SK-N-SH (cell line): ENCODE measurements around the gene CRB2. TPM values are rescaled to one million over a fixed set of nuclear protein-coding genes. Genes with fewer than 3 reads are reported as not detected.

Experiments
- CTCF ChIA-PET: fragments of 300-600, 350-600 bp; formaldehyde crosslinking; extraction: SDS; loops from one replicate; lab custom pipeline; 2021; lab: Yijun Ruan, JAX
- POLR2A ChIA-PET: fragments of 350-600 bp; sonication (Branson Sonifier 250); formaldehyde crosslinking; extraction: SDS; loops from one replicate; lab custom pipeline; 2020; ENCODE audit warnings: antibody characterized with exemption, inconsistent platforms; lab: Yijun Ruan, JAX
- DNase-seq: peaks from one replicate; pipeline ENCODE4 v3.0.0; 2012
- H2AFZ ChIP-seq: fragments of 200-600 bp; sonication (generic); 2 replicates; pipeline ENCODE4 v1.8.1; 2016; ENCODE audit warnings: antibody characterized with exemption, mild to moderate bottlenecking, low read depth
- H3F3A ChIP-seq: fragments of 200-600 bp; sonication (generic); replicated peaks from 2 replicates; pipeline ENCODE3; 2016; ENCODE audit warnings: antibody characterized with exemption, mild to moderate bottlenecking; ENCODE audit not compliant: insufficient read depth
- H3K27ac ChIP-seq, 2 experiments: fragments of 200-500 bp in 1 of 2; fragments of 200-600 bp in 1 of 2; sonication (Bioruptor generic) in 1 of 2; sonication (generic), shearing (Covaris generic) in 1 of 2; 2 replicates each; pipeline versions ENCODE4 v1.5.1 to v1.6.1; 2014 to 2016; ENCODE audit warnings: low read depth in 2 of 2, inconsistent platforms in 1 of 2, low read length in 1 of 2, mild to moderate bottlenecking in 1 of 2, mixed read lengths in 1 of 2
- H3K27me3 ChIP-seq: fragments of 200-600 bp; sonication (generic), shearing (Covaris generic); 2 replicates; pipeline ENCODE4 v1.6.1; 2016; ENCODE audit warnings: mixed run types; ENCODE audit not compliant: insufficient read depth
- H3K36me3 ChIP-seq, 2 experiments: fragments of 200-500 bp in 1 of 2; fragments of 200-600 bp in 1 of 2; sonication (Bioruptor generic) in 1 of 2; sonication (generic) in 1 of 2; replicated peaks in 1 of 2; 2 replicates each; pipeline versions ENCODE3 to v1.5.1; 2014 to 2016; ENCODE audit warnings: low read length in 1 of 2, mild to moderate bottlenecking in 1 of 2; ENCODE audit not compliant: insufficient read depth in 2 of 2, control insufficient read depth in 1 of 2
- H3K4me1 ChIP-seq, 2 experiments: fragments of 200-500 bp in 1 of 2; fragments of 200-600 bp in 1 of 2; sonication (Bioruptor generic) in 1 of 2; sonication (generic), shearing (Covaris generic) in 1 of 2; 2 replicates each; pipeline versions ENCODE4 v1.5.1 to v1.6.1; 2014 to 2016; ENCODE audit warnings: low read depth in 1 of 2, low read length in 1 of 2, mixed run types in 1 of 2; ENCODE audit not compliant: insufficient read depth in 2 of 2, control insufficient read depth in 1 of 2
- H3K4me2 ChIP-seq: fragments of 200-600 bp; sonication (generic), shearing (Covaris generic); 2 replicates; pipeline ENCODE4 v1.6.1; 2017; ENCODE audit warnings: mixed run types
- H3K4me3 ChIP-seq, 2 experiments: fragments of 200-500 bp in 1 of 2; fragments of 200-600 bp in 1 of 2; sonication (Bioruptor generic) in 1 of 2; sonication (generic), shearing (Covaris generic) in 1 of 2; 2 replicates each; pipeline versions ENCODE4 v1.5.1 to v1.8.1; 2014 to 2016; ENCODE audit warnings: low read depth in 2 of 2, inconsistent platforms in 1 of 2, low read length in 1 of 2, mild to moderate bottlenecking in 1 of 2, mixed read lengths in 1 of 2, moderate library complexity in 1 of 2
- H3K79me2 ChIP-seq: fragments of 200-600 bp; sonication (generic); 2 replicates; pipeline ENCODE4 v1.8.1; 2017; ENCODE audit warnings: mild to moderate bottlenecking; ENCODE audit not compliant: insufficient read depth
- H3K9ac ChIP-seq: fragments of 200-600 bp; sonication (generic); 2 replicates; pipeline ENCODE4 v1.6.1; 2017; ENCODE audit warnings: mixed run types
- H3K9me2 ChIP-seq: fragments of 200-600 bp; sonication (generic); 2 replicates; pipeline ENCODE4 v1.6.1; 2017; ENCODE audit warnings: mixed run types
- H3K9me3 ChIP-seq: fragments of 200-600 bp; sonication (generic); 2 replicates; pipeline ENCODE4 v1.6.1; 2017; ENCODE audit warnings: mixed run types, mild to moderate bottlenecking, moderate library complexity
- H4K20me1 ChIP-seq: fragments of 200-600 bp; sonication (generic); 2 replicates; pipeline ENCODE4 v1.6.1; 2017; ENCODE audit warnings: mild to moderate bottlenecking, mixed run types; ENCODE audit not compliant: insufficient read depth
- GABPA ChIP-seq: IDR thresholded peaks from 2 replicates; pipeline ENCODE4 v1.4.0; 2012; ENCODE audit warnings: low read depth, mild to moderate bottlenecking
- MAX ChIP-seq: IDR thresholded peaks from 2 replicates; pipeline ENCODE4 v1.4.0; 2012; ENCODE audit warnings: low read depth
- NRF1 ChIP-seq: IDR thresholded peaks from 2 replicates; pipeline ENCODE4 v1.6.1; 2012; ENCODE audit warnings: low read depth, mild to moderate bottlenecking, low read length
- RAD21 ChIP-seq: IDR thresholded peaks from 2 replicates; pipeline ENCODE4 v1.6.1; 2012; ENCODE audit warnings: mild to moderate bottlenecking, low read length
- RCOR1 ChIP-seq: fragments of 150-350 bp; IDR thresholded peaks from 2 replicates; pipeline ENCODE4 v1.6.1; 2017; ENCODE audit warnings: antibody characterized with exemption, low read length
- RXRA ChIP-seq: IDR thresholded peaks from 2 replicates; pipeline ENCODE4 v1.4.0; 2012; ENCODE audit warnings: low read depth, mild to moderate bottlenecking, borderline replicate concordance
- SIN3A ChIP-seq: IDR thresholded peaks from 2 replicates; pipeline ENCODE4 v1.6.1; 2012; ENCODE audit warnings: low read depth, mild to moderate bottlenecking, low read length, moderate library complexity, borderline replicate concordance
- TEAD4 ChIP-seq: IDR thresholded peaks from 2 replicates; pipeline ENCODE4 v1.4.0; 2012; ENCODE audit warnings: mild to moderate bottlenecking, borderline replicate concordance; ENCODE audit not compliant: insufficient read depth
- USF2 ChIP-seq: fragments of 150-350 bp; IDR thresholded peaks from 2 replicates; pipeline ENCODE4 v1.6.1; 2017; ENCODE audit warnings: antibody characterized with exemption, low read length, low read depth, borderline replicate concordance
- YY1 ChIP-seq: IDR thresholded peaks from 2 replicates; pipeline ENCODE4 v1.4.0; 2012; ENCODE audit warnings: low read depth, mild to moderate bottlenecking
- WGBS: methylation state at CpG from one replicate; pipeline ENCODE4 v1.1.6; 2017; ENCODE audit warnings: low lambda C conversion rate; 5-methylcytosine and 5-hydroxymethylcytosine counted together
- polyA plus RNA-seq, 3 experiments: library from polyadenylated mRNA; depleted of rRNA; stranded (reverse); fragments of >200 nt; gene quantifications; 2 replicates each; pipeline ENCODE4 v1.2.3, GENCODE V29; 2012
- TF ChIP-seq, protein P1 (sequence below): IDR thresholded peaks from 2 replicates; pipeline ENCODE4; 2012
- TF ChIP-seq, protein P2 (sequence below): IDR thresholded peaks from 2 replicates; pipeline ENCODE4 v1.4.0; 2012; ENCODE audit warnings: low read depth, borderline replicate concordance

CRB2 gene
- polyA plus RNA-seq, 1 of the 3 experiments (the other 2 are of a cell fraction), result not detected

GRCh38 chr9:123335193-123335985 is 20.6 kb upstream of the CRB2 start:
- Histone ChIP-seq H3K79me2 (no peaks in the 10 kb centered on the region), H3K4me1 (peaks cover 0 to 10% of the 10 kb centered on the region in 2 experiments; a peak in 2 of 4 replicates), H3K4me3 (no peak overlapping the region), H2AFZ (no peak overlapping the region), H3K36me3 (no peaks in the 10 kb centered on the region), H3F3A (no peaks in the 10 kb centered on the region), H3K9ac (no peak overlapping the region), H3K27me3 (no peaks in the 10 kb centered on the region), H4K20me1 (no peaks in the 10 kb centered on the region), H3K4me2 (no peak overlapping the region), H3K27ac (no peak overlapping the region), H3K9me2 (no peaks in the 10 kb centered on the region), H3K9me3 (no peaks in the 10 kb centered on the region)
- WGBS, result 56% methylated on average over 8 of the region's 9 CpGs
- POLR2A ChIA-PET, result no interaction called here
- CTCF ChIA-PET, result interaction anchor here (0.9 to 7.0 kb wide), 2 partner anchors 14 to 19 kb away, joined by 3 to 38 read pairs; no protein-coding TSS in a partner anchor
- no peak for TF ChIP-seq YY1
- TF ChIP-seq NRF1, result no peak
- TF ChIP-seq TEAD4, result no peak
- TF ChIP-seq RCOR1, result no peak
- TF ChIP-seq GABPA, result no peak
- TF ChIP-seq, protein P1, sequence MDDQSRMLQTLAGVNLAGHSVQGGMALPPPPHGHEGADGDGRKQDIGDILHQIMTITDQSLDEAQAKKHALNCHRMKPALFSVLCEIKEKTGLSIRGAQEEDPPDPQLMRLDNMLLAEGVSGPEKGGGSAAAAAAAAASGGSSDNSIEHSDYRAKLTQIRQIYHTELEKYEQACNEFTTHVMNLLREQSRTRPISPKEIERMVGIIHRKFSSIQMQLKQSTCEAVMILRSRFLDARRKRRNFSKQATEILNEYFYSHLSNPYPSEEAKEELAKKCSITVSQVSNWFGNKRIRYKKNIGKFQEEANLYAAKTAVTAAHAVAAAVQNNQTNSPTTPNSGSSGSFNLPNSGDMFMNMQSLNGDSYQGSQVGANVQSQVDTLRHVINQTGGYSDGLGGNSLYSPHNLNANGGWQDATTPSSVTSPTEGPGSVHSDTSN, result no peak
- TF ChIP-seq RXRA, result no peak
- no peak for TF ChIP-seq MAX
- TF ChIP-seq, protein P2, sequence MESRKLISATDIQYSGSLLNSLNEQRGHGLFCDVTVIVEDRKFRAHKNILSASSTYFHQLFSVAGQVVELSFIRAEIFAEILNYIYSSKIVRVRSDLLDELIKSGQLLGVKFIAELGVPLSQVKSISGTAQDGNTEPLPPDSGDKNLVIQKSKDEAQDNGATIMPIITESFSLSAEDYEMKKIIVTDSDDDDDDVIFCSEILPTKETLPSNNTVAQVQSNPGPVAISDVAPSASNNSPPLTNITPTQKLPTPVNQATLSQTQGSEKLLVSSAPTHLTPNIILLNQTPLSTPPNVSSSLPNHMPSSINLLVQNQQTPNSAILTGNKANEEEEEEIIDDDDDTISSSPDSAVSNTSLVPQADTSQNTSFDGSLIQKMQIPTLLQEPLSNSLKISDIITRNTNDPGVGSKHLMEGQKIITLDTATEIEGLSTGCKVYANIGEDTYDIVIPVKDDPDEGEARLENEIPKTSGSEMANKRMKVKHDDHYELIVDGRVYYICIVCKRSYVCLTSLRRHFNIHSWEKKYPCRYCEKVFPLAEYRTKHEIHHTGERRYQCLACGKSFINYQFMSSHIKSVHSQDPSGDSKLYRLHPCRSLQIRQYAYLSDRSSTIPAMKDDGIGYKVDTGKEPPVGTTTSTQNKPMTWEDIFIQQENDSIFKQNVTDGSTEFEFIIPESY, result no peak
- TF ChIP-seq SIN3A, result no peak
- TF ChIP-seq USF2, result no peak
- TF ChIP-seq RAD21, result no peak
- DNase-seq, result no peak

- WGBS, result 91% methylated on average over 6 of the region's 6 CpGs
- Histone ChIP-seq H3K9me3 (no peaks in the 10 kb centered on the region), H3K27me3 (no peaks in the 10 kb centered on the region), H3K9me2 (no peaks in the 10 kb centered on the region), H3K79me2 (no peaks in the 10 kb centered on the region), H3K9ac (no peak overlapping the region), H2AFZ (no peak overlapping the region), H3K4me1 (peaks cover 0 to 10% of the 10 kb centered on the region in 2 experiments; a peak in 2 of 4 replicates), H3F3A (no peaks in the 10 kb centered on the region), H3K36me3 (no peaks in the 10 kb centered on the region), H3K4me3 (no peak overlapping the region), H3K27ac (no peak overlapping the region), H3K4me2 (no peak overlapping the region), H4K20me1 (no peaks in the 10 kb centered on the region)
- ChIA-PET POLR2A (no interaction called here), CTCF (interaction anchor here (1.6 to 7.0 kb wide), 2 partner anchors 14 to 49 kb away, joined by 6 to 38 read pairs; no protein-coding TSS in a partner anchor)
- no peak for DNase-seq
- TF ChIP-seq, protein P2, result no peak
These were observed 20.0 kb upstream of the CRB2 start for GRCh38 chr9:123335986-123336329.
